ENCODE measurements around the gene CCDC178. TPM values are rescaled to one million over a fixed set of nuclear protein-coding genes. Genes with fewer than 3 reads are reported as not detected.

Gene CCDC178
- total and polyA plus RNA-seq, 10 donors: 4.0 to 17.4 (median 8.0) TPM

DNA sequence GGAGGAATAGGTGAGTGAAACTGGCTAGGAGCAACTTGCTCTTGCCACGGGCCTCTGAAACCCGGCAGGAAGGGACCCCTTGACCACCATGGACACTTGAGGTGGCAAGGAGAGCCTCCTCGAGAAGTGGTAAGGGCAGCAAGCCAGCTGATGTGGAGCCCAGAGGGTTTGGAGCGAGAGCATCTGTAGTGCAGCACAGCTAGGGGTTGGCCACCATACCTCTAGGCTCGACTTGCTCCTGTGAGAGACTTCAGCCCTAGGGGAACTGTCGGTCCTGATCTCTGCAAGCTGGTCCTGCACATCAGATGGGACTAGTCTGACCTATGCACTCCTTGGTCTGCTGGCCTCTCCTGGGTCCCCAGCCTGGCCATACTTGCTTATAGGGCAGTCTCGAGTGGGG is 158.4 kb downstream of the CCDC178 start:
- 70 to 86% (median 79%) methylated on average over 6 to 7 of the region's 7 CpGs for WGBS, 5 donors
- Histone ChIP-seq H3K9me3 (no peaks in the 10 kb centered on the region), H3K27me3 (replicated peaks in 1 of 7) (no peaks in the 10 kb centered on the region), H3K4me3 (no peak overlapping the region), H3K36me3 (no peaks in the 10 kb centered on the region), H3K4me1 (no peaks in the 10 kb centered on the region), H3K27ac (no peak overlapping the region)
- intact Hi-C loops (cut with DNase I; ENCODE audit: low total_unique reads): no loop called here
- no peak for TF ChIP-seq POLR2AphosphoS5 (IDR thresholded peaks at IDR 0.05)
- no peak for TF ChIP-seq POLR2A (IDR thresholded peaks at IDR 0.05)
- TF ChIP-seq, protein P1, sequence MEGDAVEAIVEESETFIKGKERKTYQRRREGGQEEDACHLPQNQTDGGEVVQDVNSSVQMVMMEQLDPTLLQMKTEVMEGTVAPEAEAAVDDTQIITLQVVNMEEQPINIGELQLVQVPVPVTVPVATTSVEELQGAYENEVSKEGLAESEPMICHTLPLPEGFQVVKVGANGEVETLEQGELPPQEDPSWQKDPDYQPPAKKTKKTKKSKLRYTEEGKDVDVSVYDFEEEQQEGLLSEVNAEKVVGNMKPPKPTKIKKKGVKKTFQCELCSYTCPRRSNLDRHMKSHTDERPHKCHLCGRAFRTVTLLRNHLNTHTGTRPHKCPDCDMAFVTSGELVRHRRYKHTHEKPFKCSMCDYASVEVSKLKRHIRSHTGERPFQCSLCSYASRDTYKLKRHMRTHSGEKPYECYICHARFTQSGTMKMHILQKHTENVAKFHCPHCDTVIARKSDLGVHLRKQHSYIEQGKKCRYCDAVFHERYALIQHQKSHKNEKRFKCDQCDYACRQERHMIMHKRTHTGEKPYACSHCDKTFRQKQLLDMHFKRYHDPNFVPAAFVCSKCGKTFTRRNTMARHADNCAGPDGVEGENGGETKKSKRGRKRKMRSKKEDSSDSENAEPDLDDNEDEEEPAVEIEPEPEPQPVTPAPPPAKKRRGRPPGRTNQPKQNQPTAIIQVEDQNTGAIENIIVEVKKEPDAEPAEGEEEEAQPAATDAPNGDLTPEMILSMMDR (IDR thresholded peaks at IDR 0.05 in 8 of 11, conservative IDR thresholded peaks at IDR 0.05 in 3 of 11): no peak
- no peak for DNase-seq

DNA sequence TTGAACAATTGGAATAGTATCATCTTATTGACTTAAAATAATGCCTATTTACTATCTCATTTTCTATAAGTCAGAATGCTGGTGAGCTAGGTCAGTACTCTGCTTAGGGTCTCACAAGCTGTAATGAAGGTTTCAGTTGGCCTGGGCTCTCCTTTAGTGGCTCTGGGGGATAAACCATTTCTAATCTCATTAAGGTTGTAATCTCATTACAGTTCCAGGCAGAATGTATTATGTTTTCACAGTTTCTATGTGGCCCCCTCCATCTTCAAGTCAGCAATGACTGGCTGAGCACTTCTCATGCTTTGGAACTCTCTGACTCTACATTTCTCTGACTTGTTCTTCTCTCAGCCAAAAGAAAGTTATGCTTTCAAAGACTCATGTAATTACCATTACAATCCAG is 163.1 kb downstream of the CCDC178 start:
- DNase-seq: no peak
- no peaks in the 10 kb centered on the region for H3K9me3 ChIP-seq
- H3K4me1 ChIP-seq: no peaks in the 10 kb centered on the region
- H3K27me3 ChIP-seq (replicated peaks in 1 of 7): no peaks in the 10 kb centered on the region
- H3K4me3 ChIP-seq: no peak overlapping the region
- intact Hi-C loops (cut with DNase I; ENCODE audit: low total_unique reads): no loop called here
- no peak overlapping the region for H3K27ac ChIP-seq
- H3K36me3 ChIP-seq: no peaks in the 10 kb centered on the region
- TF ChIP-seq, protein P1 (IDR thresholded peaks at IDR 0.05 in 8 of 11, conservative IDR thresholded peaks at IDR 0.05 in 3 of 11): no peak
- no peak for TF ChIP-seq POLR2A (IDR thresholded peaks at IDR 0.05)
- TF ChIP-seq POLR2AphosphoS5 (IDR thresholded peaks at IDR 0.05): no peak

DNA sequence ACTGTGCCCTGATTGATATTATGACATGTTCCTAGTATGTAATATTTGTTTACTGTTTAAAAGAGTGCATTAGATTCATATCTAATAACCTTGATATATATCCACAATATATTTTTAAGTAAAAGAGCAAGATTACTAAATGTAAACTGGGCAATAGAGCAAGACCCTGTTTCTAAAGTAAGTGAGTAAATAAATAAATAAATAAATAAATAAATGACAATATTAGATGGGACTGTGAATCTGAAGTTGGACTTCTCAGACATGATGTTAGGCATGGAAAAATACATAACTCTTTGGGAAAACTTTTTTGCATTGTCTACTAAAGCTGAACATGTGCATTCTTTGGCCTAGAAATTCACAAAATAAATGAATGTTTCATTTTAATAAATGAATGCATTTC is 164.7 kb downstream of the CCDC178 start:
- Histone ChIP-seq H3K4me3 (no peak overlapping the region), H3K9me3 (peaks cover 0 to 4% (median 0%) of the 10 kb centered on the region in 8 donors), H3K36me3 (no peaks in the 10 kb centered on the region), H3K4me1 (no peaks in the 10 kb centered on the region), H3K27ac (no peak overlapping the region), H3K27me3 (replicated peaks in 1 of 7) (no peaks in the 10 kb centered on the region)
- no peak for DNase-seq
- TF ChIP-seq, protein P1 (IDR thresholded peaks at IDR 0.05 in 8 of 11, conservative IDR thresholded peaks at IDR 0.05 in 3 of 11): no peak
- no peak for TF ChIP-seq POLR2A (IDR thresholded peaks at IDR 0.05)
- no peak for TF ChIP-seq POLR2AphosphoS5 (IDR thresholded peaks at IDR 0.05)
- intact Hi-C loops (cut with DNase I; ENCODE audit: low total_unique reads): no loop called here

DNA sequence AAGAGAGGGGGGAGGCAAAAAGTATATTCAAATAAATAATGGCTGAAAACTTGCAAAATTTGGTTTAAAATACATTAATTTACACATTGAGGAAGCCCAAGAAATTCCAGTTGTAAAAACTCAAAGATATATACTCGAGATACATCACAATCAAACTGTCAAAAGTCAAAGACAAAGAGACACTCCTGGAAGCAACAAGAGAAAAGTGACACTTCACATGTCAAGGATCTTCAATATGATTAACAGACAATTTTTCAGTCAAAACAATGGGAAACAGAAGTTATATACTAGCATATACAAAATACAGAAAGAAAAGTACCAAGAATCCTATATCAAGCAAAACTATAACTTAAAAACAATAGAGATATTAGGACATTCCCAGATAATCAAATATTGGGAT is 170.2 kb downstream of the CCDC178 start:
- TF ChIP-seq POLR2A (IDR thresholded peaks at IDR 0.05) (no peak), POLR2AphosphoS5 (IDR thresholded peaks at IDR 0.05) (no peak)
- TF ChIP-seq, protein P1 (IDR thresholded peaks at IDR 0.05 in 8 of 11, conservative IDR thresholded peaks at IDR 0.05 in 3 of 11): no peak
- 43 to 52% (median 47%) methylated on average over 1 of the region's 1 CpG for WGBS, 5 donors
- no peak overlapping the region for H3K4me3 ChIP-seq
- peaks cover 0 to 6% (median 0%) of the 10 kb centered on the region in 8 donors for H3K9me3 ChIP-seq
- H3K36me3 ChIP-seq: no peaks in the 10 kb centered on the region
- no peaks in the 10 kb centered on the region for H3K4me1 ChIP-seq
- DNase-seq: no peak
- no peaks in the 10 kb centered on the region for H3K27me3 ChIP-seq (replicated peaks in 1 of 7)
- H3K27ac ChIP-seq: no peak overlapping the region
- intact Hi-C loops (cut with DNase I; ENCODE audit: low total_unique reads): no loop called here
